Thyroid gland (tissue), 4 donors: ENCODE data around the gene CLEC1A. TPM values are rescaled to one million over a fixed set of nuclear protein-coding genes. Genes with fewer than 3 reads are reported as not detected.

Source experiments
- DNase-seq, 2 donors: peaks; one replicate each; pipeline ENCODE4 v3.0.0-alpha.2; 2019
- H3K27ac ChIP-seq, 3 donors: fragments of 200-600 bp; sonication (generic); 1 replicate in 2 of 3; 2 replicates in 1 of 3; pipeline ENCODE4 v1.5.1; 2016 to 2019; ENCODE audit warnings: mild to moderate bottlenecking in 1 of 3, moderate library complexity in 1 of 3
- H3K27me3 ChIP-seq: fragments of 200-600 bp; sonication (generic); one replicate; pipeline ENCODE4 v1.5.1; 2019
- H3K36me3 ChIP-seq, 2 donors: fragments of 200-600 bp; sonication (generic); one replicate each; pipeline ENCODE4 v1.5.1; 2016 to 2019
- H3K4me1 ChIP-seq, 2 donors: fragments of 200-600 bp; sonication (generic); one replicate each; pipeline ENCODE4 v1.5.1; 2017 to 2019
- H3K4me3 ChIP-seq, 3 donors: fragments of 200-600 bp; sonication (generic); replicated peaks in 1 of 3; 1 replicate in 2 of 3; 2 replicates in 1 of 3; pipeline ENCODE4 v1.5.1; 2016; ENCODE audit warnings: mild to moderate bottlenecking in 1 of 3
- H3K9me3 ChIP-seq: fragments of 200-600 bp; sonication (generic); one replicate; pipeline ENCODE4 v1.5.1; 2017
- CTCF ChIP-seq, 6 experiments: fragments of 200-600 bp in 3 of 6; fragments of 450-650 bp in 3 of 6; sonication (generic) in 3 of 6; IDR thresholded peaks; one replicate each; pipeline ENCODE4 v1.5.1; 2016 to 2019; ENCODE audit warnings: antibody characterized with exemption in 6 of 6, mild to moderate bottlenecking in 2 of 6, inconsistent platforms in 1 of 6, moderate library complexity in 1 of 6
- POLR2A ChIP-seq, 2 donors: fragments of 450-650 bp; IDR thresholded peaks; one replicate each; pipeline ENCODE4 v1.6.1; 2017; ENCODE audit warnings: antibody characterized with exemption in 2 of 2, mild to moderate bottlenecking in 2 of 2, moderate library complexity in 1 of 2
- WGBS, 2 donors: methylation state at CpG; one replicate each; pipeline ENCODE4 v1.1.5; 2017; 5-methylcytosine and 5-hydroxymethylcytosine counted together
- intact Hi-C: fragments of 100-400 bp; cut with DNase I; formaldehyde crosslinking; loops from one replicate; pipeline ENCODE4 v1.15.1; 2023
- total RNA-seq, 4 donors: library from RNA; depleted of rRNA; stranded (reverse); fragments of >200 nt; gene quantifications; one replicate each; pipeline ENCODE4 v1.2.3, GENCODE V29; 2016

The CLEC1A gene
- total RNA-seq, 4 donors from 2014 or later: 2.5 to 9.7 (median 5.2) TPM

- Histone ChIP-seq H3K27me3 (no peaks in the 10 kb centered on the region), H3K4me1 (no peaks in the 10 kb centered on the region), H3K36me3 (no peaks in the 10 kb centered on the region), H3K4me3 (no peak overlapping the region), H3K9me3 (no peaks in the 10 kb centered on the region), H3K27ac (no peak overlapping the region)
- no peak for DNase-seq
- intact Hi-C loops: no loop called here
- no peak for TF ChIP-seq POLR2A (IDR thresholded peaks at IDR 0.05)
- TF ChIP-seq CTCF (IDR thresholded peaks at IDR 0.05): no peak
- 22 to 23% methylated on average over 3 of the region's 3 CpGs for WGBS, 2 donors
Measured at GRCh38 chr12:10069976-10070375, 28.8 kb downstream of the CLEC1A start.

GRCh38 chr12:10069099-10069498 lies 29.7 kb downstream of the CLEC1A start:
- Histone ChIP-seq H3K27me3 (no peaks in the 10 kb centered on the region), H3K4me1 (no peaks in the 10 kb centered on the region), H3K27ac (peak overlapping the region in 1 of 3 donors; percentile 76), H3K4me3 (no peak overlapping the region), H3K36me3 (no peaks in the 10 kb centered on the region), H3K9me3 (no peaks in the 10 kb centered on the region)
- 51 to 60% methylated on average over 4 of the region's 4 CpGs for WGBS, 2 donors
- intact Hi-C loops: no loop called here
- DNase-seq: no peak
- no peak for TF ChIP-seq POLR2A (IDR thresholded peaks at IDR 0.05)
- no peak for TF ChIP-seq CTCF (IDR thresholded peaks at IDR 0.05)

DNA sequence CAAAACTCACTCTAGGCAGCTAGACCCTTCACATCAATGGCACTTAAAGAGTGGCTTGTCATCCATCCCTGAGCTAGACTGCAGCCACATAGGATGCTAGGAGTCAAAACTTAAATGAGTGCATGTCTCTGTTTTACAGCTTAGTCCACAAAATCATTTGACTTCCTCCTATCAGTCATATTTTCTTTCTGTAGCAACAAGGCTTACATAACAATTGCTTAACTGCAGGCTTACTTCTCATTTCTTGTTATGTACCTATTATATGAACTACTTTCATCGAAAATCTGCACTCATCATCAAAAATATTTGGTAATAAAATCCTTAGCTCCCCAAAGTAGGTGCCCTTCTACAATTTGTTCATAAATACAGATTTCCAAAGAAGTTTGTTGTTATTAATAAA lies 30.1 kb downstream of the CLEC1A start:
- WGBS, 2 donors: 75 to 89% methylated on average over 1 of the region's 1 CpG
- DNase-seq: no peak
- Histone ChIP-seq H3K4me1 (no peaks in the 10 kb centered on the region), H3K9me3 (no peaks in the 10 kb centered on the region), H3K36me3 (no peaks in the 10 kb centered on the region), H3K4me3 (no peak overlapping the region), H3K27me3 (no peaks in the 10 kb centered on the region), H3K27ac (peak overlapping the region in 2 of 3 donors; percentile 54 to 76)
- intact Hi-C loops: no loop called here
- TF ChIP-seq CTCF (IDR thresholded peaks at IDR 0.05): no peak
- no peak for TF ChIP-seq POLR2A (IDR thresholded peaks at IDR 0.05)

- DNase-seq: no peak
Measured at GRCh38 chr12:10067942-10068341, 30.8 kb downstream of the CLEC1A start.

DNA sequence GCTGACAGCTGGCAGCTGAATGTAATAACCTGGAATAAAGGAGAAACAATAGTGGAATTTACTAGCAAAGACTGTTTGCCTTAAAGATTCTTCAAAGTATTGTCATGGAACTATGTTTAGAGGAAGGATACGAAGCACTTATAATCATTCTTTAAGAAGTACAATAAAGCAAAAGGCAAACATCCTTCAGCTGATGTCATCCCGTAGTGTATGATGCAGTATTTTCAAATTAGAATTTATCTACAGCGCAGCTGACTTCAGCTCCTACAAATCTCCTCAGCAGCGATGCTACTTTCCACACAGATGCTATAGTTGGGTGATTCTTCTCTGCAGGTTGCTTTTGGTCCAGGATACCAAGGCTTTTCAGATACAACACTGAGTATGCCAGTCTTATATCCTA lies 31.5 kb downstream of the CLEC1A start:
- Histone ChIP-seq H3K4me1 (no peaks in the 10 kb centered on the region), H3K9me3 (no peaks in the 10 kb centered on the region), H3K4me3 (no peak overlapping the region), H3K27ac (peak overlapping the region in 1 of 3 donors; percentile 32), H3K27me3 (no peaks in the 10 kb centered on the region), H3K36me3 (no peaks in the 10 kb centered on the region)
- intact Hi-C loops: no loop called here
- no peak for DNase-seq
- 80 to 86% methylated on average over 4 of the region's 4 CpGs for WGBS, 2 donors
- no peak for TF ChIP-seq CTCF (IDR thresholded peaks at IDR 0.05)
- no peak for TF ChIP-seq POLR2A (IDR thresholded peaks at IDR 0.05)

More at GRCh38 chr12:10067942-10068341, 30.8 kb downstream of the CLEC1A start:
- no peak overlapping the region for H3K4me3 ChIP-seq
- H3K27me3 ChIP-seq: no peaks in the 10 kb centered on the region
- H3K27ac ChIP-seq: peak overlapping the region in 2 of 3 donors; percentile 54 to 76
- no peaks in the 10 kb centered on the region for H3K36me3 ChIP-seq
- no peak for TF ChIP-seq CTCF (IDR thresholded peaks at IDR 0.05)
- no peak for TF ChIP-seq POLR2A (IDR thresholded peaks at IDR 0.05)
- 34 to 35% methylated on average over 3 of the region's 3 CpGs for WGBS, 2 donors
- intact Hi-C loops: no loop called here
- H3K9me3 ChIP-seq: no peaks in the 10 kb centered on the region
- H3K4me1 ChIP-seq: no peaks in the 10 kb centered on the region
